ENCODE results near the gene JAZF1. TPM values are rescaled to one million over a fixed set of nuclear protein-coding genes. Genes with fewer than 3 reads are reported as not detected.

Gene JAZF1
- total and polyA plus RNA-seq, 4 donors: 5.2 to 16.5 (median 10.7) TPM

GRCh38 chr7:27948861-27949260 is 231.7 kb downstream of the JAZF1 start:
- ATAC-seq (ENCODE audit: insufficient read depth, low FRiP score): no peak

GRCh38 chr7:27947586-27948278 is 232.9 kb downstream of the JAZF1 start:
- no peaks in the 10 kb centered on the region for H3K36me3 ChIP-seq (ENCODE audit: control insufficient read depth in 4 of 4, insufficient read depth in 4 of 4, low read length in 4 of 4)

More at GRCh38 chr7:27948861-27949260, 231.7 kb downstream of the JAZF1 start:
- no peak for DNase-seq
- H3K36me3 ChIP-seq (ENCODE audit: control insufficient read depth in 4 of 4, insufficient read depth in 4 of 4, low read length in 4 of 4): no peaks in the 10 kb centered on the region
- H3K27me3 ChIP-seq (ENCODE audit: control insufficient read depth in 3 of 3, insufficient read depth in 3 of 3, low read length in 2 of 3): peaks cover 0 to 2% (median 0%) of the 10 kb centered on the region in 3 donors
- no peak overlapping the region for H3K9ac ChIP-seq (ENCODE audit: insufficient read depth in 1 of 2, low read length in 2 of 2)
- no peak overlapping the region for H3K27ac ChIP-seq (ENCODE audit: low read depth in 1 of 2, low read length in 1 of 2)
- 97 to 99% methylated on average over 3 of the region's 3 CpGs for WGBS, 2 donors
- H3K9me3 ChIP-seq (ENCODE audit: control insufficient read depth in 4 of 4, insufficient read depth in 3 of 4, low read length in 3 of 4): no peaks in the 10 kb centered on the region
- peaks cover 0 to 13% (median 0%) of the 10 kb centered on the region in 5 donors for H3K4me1 ChIP-seq (ENCODE audit: control insufficient read depth in 5 of 5, insufficient read depth in 5 of 5, low read length in 5 of 5)
- no peak for TF ChIP-seq CTCF (IDR thresholded peaks at IDR 0.05; ENCODE audit: control extremely low read depth, extremely low read depth)
- H3K4me3 ChIP-seq: no peak overlapping the region

DNA sequence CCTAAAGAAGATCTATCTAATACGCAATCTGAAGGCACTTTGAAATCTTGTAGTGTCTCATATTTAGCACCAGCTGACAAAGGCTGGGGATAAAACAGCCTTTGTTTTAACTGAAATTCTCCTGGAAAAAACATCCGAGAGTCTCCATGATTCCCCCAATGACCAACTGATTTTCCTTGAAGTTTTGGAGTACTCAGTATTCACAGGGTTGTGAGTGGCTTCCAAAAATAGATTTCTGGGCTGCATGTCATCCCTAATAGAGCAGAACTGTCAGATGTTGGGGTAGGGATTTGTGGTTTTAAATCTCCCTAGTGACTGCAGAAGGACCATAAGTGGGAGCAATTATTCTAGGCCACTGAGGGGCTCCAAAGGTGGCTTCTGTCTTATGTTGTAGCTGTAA is 234.2 kb downstream of the JAZF1 start:
- Histone ChIP-seq H3K36me3 (ENCODE audit: control insufficient read depth in 4 of 4, insufficient read depth in 4 of 4, low read length in 4 of 4) (no peaks in the 10 kb centered on the region), H3K27ac (ENCODE audit: low read depth in 1 of 2, low read length in 1 of 2) (no peak overlapping the region), H3K9ac (ENCODE audit: insufficient read depth in 1 of 2, low read length in 2 of 2) (no peak overlapping the region), H3K4me1 (ENCODE audit: control insufficient read depth in 5 of 5, insufficient read depth in 5 of 5, low read length in 5 of 5) (peaks cover 0 to 13% (median 0%) of the 10 kb centered on the region in 5 donors), H3K4me3 (no peak overlapping the region), H3K27me3 (ENCODE audit: control insufficient read depth in 3 of 3, insufficient read depth in 3 of 3, low read length in 2 of 3) (no peaks in the 10 kb centered on the region), H3K9me3 (ENCODE audit: control insufficient read depth in 4 of 4, insufficient read depth in 3 of 4, low read length in 3 of 4) (no peaks in the 10 kb centered on the region)
- ATAC-seq (ENCODE audit: insufficient read depth, low FRiP score) (no peak), DNase-seq (no peak)
- no peak for TF ChIP-seq CTCF (IDR thresholded peaks at IDR 0.05; ENCODE audit: control extremely low read depth, extremely low read depth)
- 90 to 96% methylated on average over 2 of the region's 2 CpGs for WGBS, 2 donors

More at GRCh38 chr7:27947586-27948278, 232.9 kb downstream of the JAZF1 start:
- Histone ChIP-seq H3K4me1 (ENCODE audit: control insufficient read depth in 5 of 5, insufficient read depth in 5 of 5, low read length in 5 of 5) (peaks cover 0 to 13% (median 0%) of the 10 kb centered on the region in 5 donors), H3K27me3 (ENCODE audit: control insufficient read depth in 3 of 3, insufficient read depth in 3 of 3, low read length in 2 of 3) (peaks cover 0 to 2% (median 0%) of the 10 kb centered on the region in 3 donors), H3K9me3 (ENCODE audit: control insufficient read depth in 4 of 4, insufficient read depth in 3 of 4, low read length in 3 of 4) (no peaks in the 10 kb centered on the region), H3K27ac (ENCODE audit: low read depth in 1 of 2, low read length in 1 of 2) (no peak overlapping the region), H3K9ac (ENCODE audit: insufficient read depth in 1 of 2, low read length in 2 of 2) (no peak overlapping the region), H3K4me3 (no peak overlapping the region)
- no peak for ATAC-seq (ENCODE audit: insufficient read depth, low FRiP score)
- TF ChIP-seq CTCF (IDR thresholded peaks at IDR 0.05; ENCODE audit: control extremely low read depth, extremely low read depth): no peak
- DNase-seq: no peak
- 76 to 79% methylated on average over 7 of the region's 7 CpGs for whole genome bisulfite sequencing, 2 donors

Data from lung (tissue), 12 donors.